Measurements from ENCODE around the gene SMARCB1. TPM values are rescaled to one million over a fixed set of nuclear protein-coding genes. Genes with fewer than 3 reads are reported as not detected.
A peak's percentile ranks its signal among the peaks of the same experiment; 100 is the strongest.

The SMARCB1 gene
- total RNA-seq, 1 donor: 55.2 TPM

- no peak overlapping the region for H3K4me3 ChIP-seq (ENCODE audit: low read depth, low read length)
- DNase-seq (ENCODE audit: low read depth): no peak
- no peak for TF ChIP-seq CTCF (IDR thresholded peaks at IDR 0.05; ENCODE audit: insufficient read depth, low read length)
These were observed 42.3 kb downstream of the SMARCB1 start for GRCh38 chr22:23828800-23829680.

DNA sequence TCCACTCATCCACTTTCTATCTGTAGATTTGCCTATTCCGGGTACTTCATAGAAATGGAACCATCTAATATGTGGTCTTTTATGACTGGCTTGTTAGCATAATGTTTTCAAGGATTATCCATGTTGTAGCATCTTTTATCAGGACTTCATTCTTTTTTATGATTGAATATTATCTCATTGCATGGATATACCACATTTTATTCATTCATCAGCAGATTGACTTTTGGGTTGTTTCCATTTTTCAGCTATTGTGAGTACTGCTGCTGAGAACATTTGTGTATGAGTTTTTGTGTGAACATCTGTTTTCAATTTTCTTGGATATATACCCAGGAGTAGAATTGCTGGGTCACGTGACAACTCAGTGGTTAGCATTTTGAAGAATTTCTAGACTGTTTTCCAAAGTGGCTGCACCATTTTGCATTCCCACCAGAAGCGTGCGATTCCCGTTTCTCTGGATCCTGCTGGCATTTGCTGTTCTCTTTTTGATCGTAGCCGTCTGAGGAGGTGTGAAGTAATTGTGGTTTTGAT lies 43.1 kb downstream of the SMARCB1 start:
- TF ChIP-seq CTCF (IDR thresholded peaks at IDR 0.05; ENCODE audit: insufficient read depth, low read length): no peak
- peak; percentile 95 for DNase-seq (ENCODE audit: low read depth)
- no peak overlapping the region for H3K4me3 ChIP-seq (ENCODE audit: low read depth, low read length)

DNA sequence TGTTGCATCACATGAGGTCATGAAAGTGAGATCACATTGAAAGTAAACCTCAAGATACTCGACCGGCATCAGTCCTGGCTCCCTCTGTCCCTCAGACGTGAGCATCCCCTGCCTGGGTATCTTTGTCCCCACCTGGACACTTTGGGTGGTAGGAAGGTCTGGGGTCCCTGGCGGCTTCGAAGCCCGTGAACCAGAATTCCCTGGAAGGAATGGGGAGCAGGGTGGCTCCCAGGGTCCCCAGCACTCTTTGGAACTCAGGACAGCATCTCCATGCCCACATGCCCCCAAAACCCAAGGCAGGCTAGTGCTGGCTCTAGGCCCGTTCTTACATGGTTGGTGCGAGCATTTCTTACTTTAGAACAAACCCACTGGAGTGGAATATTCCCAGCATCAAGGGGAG lies 44.5 kb downstream of the SMARCB1 start:
- TF ChIP-seq CTCF (IDR thresholded peaks at IDR 0.05; ENCODE audit: insufficient read depth, low read length): no peak
- H3K4me3 ChIP-seq (ENCODE audit: low read depth, low read length): no peak overlapping the region
- DNase-seq (ENCODE audit: low read depth): no peak

DNA sequence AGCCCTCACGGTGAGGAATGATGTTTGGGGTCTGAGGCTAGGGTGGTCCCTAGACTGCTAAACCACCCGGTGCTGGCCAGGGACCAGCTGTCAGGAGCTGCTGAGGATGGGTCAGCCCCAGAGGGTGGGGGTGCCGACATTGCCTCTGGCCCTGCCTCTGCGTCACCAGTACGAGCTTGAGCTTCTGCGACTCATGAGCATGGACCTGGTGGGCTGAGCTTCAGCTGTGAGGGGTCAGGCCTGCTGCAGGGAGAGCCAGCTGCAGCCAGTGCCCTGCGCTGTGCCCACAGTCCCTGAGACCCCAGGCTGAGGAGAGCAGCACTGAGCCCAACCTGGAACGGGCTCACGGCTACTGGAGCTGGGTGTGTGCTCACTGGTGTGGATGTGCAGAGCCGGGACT lies 45.0 kb downstream of the SMARCB1 start:
- no peak for DNase-seq (ENCODE audit: low read depth)
- H3K4me3 ChIP-seq (ENCODE audit: low read depth, low read length): no peak overlapping the region
- no peak for TF ChIP-seq CTCF (IDR thresholded peaks at IDR 0.05; ENCODE audit: insufficient read depth, low read length)

- no peak overlapping the region for H3K4me3 ChIP-seq (ENCODE audit: low read depth, low read length)
- no peak for TF ChIP-seq CTCF (IDR thresholded peaks at IDR 0.05; ENCODE audit: insufficient read depth, low read length)
- no peak for DNase-seq (ENCODE audit: low read depth)
These were observed 45.7 kb downstream of the SMARCB1 start for GRCh38 chr22:23832226-23833016.

DNA sequence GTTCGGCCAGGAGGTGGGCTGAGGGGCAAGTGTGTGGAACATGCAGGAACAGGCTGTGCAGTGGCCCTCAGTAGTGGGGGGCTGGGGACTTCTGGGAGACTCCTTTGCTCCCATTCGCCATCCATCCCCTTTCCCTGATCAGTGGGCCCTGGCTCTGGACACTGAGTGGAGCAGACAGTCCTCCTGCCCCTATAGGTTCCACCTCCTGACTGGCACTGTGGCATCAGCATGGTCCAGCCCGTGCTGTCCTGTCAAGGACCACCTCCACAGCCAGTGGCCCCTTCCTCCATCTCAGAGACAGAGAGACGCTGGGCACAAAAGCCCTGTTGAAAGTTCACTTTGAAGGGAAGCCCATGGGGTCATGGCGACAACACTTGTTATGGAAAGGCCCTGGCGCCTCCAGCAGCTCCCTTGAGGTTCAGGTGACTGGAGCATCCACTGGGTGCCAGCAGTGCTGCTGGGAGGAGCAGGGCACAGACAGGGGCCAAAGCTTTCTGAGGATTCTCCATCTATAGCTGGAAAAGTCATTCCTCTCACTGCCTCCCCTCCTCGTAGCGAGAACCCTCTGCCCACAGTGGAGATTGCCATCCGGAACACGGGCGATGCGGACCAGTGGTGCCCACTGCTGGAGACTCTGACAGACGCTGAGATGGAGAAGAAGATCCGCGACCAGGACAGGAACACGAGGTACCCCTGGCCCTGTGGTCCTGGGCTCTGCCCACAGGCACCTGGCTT lies 46.4 kb downstream of the SMARCB1 start:
- no peak for TF ChIP-seq CTCF (IDR thresholded peaks at IDR 0.05; ENCODE audit: insufficient read depth, low read length)

More for the DNA sequence above, 46.4 kb downstream of the SMARCB1 start:
- H3K4me3 ChIP-seq (ENCODE audit: low read depth, low read length): no peak overlapping the region
- DNase-seq (ENCODE audit: low read depth): no peak
